C4-2B (cell line): ENCODE measurements around the gene FOXK2.

Experiments
- H3K27ac ChIP-seq: fragments of 450-650 bp; 2 replicates; pipeline ENCODE4 v1.5.1; 2017
- ZFX ChIP-seq: fragments of 450-650 bp; IDR thresholded peaks from 2 replicates; pipeline ENCODE4 v1.6.1; 2017
- TF ChIP-seq, protein P1 (sequence below): fragments of 450-650 bp; conservative IDR thresholded peaks from 2 replicates; pipeline ENCODE4 v1.5.1; 2017; ENCODE audit warnings: mild to moderate bottlenecking

Gene FOXK2

DNA sequence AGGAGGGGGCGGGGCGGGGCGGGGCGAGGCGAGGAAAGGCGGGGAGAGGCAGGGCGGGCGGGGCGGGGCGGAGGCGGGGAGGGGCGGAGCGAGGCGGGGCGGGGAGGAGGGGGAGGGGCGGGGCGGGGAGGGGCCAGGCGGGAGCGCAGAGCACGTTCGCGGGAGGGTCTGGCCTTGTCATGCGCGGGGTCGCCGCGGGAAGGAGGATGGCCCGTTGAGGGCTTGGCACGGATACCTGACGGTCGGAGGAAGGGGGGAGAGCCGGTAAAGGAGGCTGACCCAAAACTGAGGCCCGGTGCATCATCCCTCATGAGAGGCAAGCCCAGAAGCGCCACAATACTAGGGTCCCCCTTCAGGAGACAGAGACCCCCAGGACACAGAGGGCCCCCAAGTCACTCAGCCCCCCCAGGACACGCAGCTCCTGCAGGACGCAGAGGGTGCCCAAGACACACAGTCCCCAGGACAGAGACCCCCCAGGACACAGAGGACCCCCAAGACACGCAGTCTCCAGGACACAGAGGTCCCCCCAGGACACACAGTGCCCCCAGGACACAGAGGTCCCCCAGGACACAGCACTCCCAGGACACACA is 129.3 kb downstream of the FOXK2 start:
- H3K27ac ChIP-seq, result peak overlapping the region; percentile 37; the same call in 1 of the 2 replicates

DNA sequence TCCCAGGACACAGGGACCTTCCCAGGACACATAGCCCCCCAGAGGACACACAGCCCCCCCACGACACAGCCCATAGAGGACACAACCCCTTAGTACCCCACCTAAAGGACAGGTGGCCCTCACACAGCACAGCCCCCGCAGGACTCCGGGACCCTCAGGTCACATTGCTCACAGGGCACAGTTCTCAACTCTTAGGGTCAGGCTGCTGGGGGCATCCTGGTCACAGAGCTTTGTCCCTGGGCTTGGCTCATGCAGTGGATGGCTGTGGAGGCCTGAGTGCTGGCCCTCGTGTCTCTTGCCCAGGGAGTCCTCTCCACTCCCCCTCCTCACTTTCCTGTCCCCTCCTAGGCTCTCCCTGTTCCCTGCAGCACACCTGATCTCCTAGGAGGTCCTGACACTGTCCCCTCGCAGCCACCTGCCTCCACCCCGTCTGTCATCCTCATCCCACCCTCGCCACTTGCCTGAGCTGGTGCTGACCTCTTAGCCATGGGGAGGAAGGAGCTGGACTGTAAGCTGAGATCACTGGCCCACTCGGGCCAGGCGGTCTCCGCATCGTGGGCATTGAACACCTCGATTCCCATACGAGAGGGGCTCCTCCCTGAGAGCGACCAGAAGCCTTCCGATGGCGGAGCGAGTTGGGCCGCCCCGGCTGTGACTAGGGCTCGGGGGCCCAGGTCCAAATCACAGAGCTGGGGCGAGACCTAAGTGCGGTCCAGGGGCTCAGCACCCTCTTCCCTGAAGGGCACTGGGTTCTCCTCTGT is 130.1 kb downstream of the FOXK2 start:
- H3K27ac ChIP-seq, result no peak overlapping the region; the same call in 1 of the 2 replicates
- TF ChIP-seq, protein P1, sequence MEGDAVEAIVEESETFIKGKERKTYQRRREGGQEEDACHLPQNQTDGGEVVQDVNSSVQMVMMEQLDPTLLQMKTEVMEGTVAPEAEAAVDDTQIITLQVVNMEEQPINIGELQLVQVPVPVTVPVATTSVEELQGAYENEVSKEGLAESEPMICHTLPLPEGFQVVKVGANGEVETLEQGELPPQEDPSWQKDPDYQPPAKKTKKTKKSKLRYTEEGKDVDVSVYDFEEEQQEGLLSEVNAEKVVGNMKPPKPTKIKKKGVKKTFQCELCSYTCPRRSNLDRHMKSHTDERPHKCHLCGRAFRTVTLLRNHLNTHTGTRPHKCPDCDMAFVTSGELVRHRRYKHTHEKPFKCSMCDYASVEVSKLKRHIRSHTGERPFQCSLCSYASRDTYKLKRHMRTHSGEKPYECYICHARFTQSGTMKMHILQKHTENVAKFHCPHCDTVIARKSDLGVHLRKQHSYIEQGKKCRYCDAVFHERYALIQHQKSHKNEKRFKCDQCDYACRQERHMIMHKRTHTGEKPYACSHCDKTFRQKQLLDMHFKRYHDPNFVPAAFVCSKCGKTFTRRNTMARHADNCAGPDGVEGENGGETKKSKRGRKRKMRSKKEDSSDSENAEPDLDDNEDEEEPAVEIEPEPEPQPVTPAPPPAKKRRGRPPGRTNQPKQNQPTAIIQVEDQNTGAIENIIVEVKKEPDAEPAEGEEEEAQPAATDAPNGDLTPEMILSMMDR, result no peak
- no peak for TF ChIP-seq ZFX

More for the DNA sequence above, 129.3 kb downstream of the FOXK2 start:
- no peak for TF ChIP-seq ZFX
- TF ChIP-seq, protein P1, result no peak

DNA sequence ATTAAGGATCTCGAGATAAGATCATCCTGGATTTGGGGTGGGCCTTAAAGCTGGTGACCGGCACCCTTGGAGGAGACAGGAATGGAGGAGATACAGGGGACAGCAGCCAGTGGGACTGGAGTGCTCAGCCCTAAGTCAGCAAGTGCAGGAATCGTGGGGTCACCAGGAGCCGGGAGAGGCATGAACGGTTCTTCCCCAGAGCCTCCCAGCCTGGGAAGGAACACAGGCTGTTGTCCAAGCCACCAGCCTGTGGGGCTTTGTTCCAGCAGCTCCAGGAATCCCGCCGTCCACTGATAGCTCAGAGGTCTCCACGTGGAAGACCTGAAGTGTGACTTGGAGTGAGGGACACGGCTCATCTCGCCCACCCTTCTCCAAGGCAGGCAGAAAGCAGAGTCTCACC is 131.2 kb downstream of the FOXK2 start:
- H3K27ac ChIP-seq, result no peak overlapping the region
- TF ChIP-seq, protein P1, result no peak
- no peak for TF ChIP-seq ZFX

DNA sequence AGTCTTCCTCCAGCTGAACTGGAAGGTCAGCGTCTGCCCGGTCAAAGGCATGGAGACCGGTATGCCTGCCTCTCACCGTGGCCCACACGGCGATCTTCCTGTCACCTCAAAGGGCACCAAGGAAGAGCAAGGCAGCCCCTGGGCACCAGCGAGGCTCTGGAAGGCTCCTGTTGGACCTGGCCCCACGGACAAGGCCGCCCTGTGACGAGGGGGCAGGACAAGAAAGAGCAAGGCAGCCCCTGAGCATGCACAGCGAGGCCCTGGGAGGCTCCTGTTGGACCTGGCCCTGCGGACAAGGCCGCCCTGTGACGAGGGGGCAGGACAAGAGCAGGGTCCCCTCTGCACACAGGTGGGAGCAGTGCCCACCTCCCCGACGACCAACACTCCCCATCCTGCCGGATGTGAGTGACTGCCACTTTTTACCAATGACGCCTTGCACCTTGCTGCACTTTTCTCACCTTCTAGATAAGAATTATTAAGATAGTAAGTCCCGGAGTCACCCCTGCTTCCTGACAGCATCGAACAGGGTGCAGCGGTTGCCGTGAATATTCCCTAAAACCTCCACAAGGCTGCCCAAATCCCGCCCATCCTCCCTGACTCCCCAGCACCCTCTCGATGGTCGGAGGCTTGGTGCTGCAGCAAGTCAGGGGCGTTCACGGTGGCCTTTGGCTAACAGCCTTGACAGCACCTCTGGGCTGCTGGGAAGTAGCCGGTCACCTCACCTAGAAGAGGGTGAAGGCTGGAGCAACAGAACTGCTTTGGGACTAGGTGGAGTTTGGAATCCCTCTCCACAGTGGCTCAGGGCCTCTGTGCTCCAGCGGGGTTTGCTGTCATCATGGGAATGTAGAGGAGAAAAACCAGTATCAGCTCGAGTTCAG is 134.4 kb downstream of the FOXK2 start:
- H3K27ac ChIP-seq, result peak overlapping the region; percentile 72
- TF ChIP-seq, protein P1, result no peak
- TF ChIP-seq ZFX, result no peak
